GM18511 (cell line): ENCODE results near the gene GTF2E1.
"Not testable (repeated sequence)": the region's sequence is repeated elsewhere in the genome, so short reads cannot be mapped to it uniquely, and the experiment has no call there.

Source experiments
- ATAC-seq: cut with Tn5 transposase; IDR thresholded peaks from one replicate; pipeline ENCODE4 v1.9.1; 2021; ENCODE audit warnings: mild to moderate bottlenecking, moderate library complexity; ENCODE audit not compliant: unreplicated experiment

Gene GTF2E1

GRCh38 chr3:120742198-120742848 lies at the start of gene GTF2E1, which contains the start of gene RABL3:
TSS of gene GTF2E1 (plus strand) at chr3:120742744. CDS start at chr3:120750553, 7,809 bp downstream.
TSS of gene RABL3 (minus strand) at chr3:120742516. CDS start at chr3:120742507, 9 bp downstream.
- ATAC-seq: peak; percentile 99

- ATAC-seq: no peak
Measured at GRCh38 chr3:120693439-120694171, 48.9 kb upstream of the GTF2E1 start.

GRCh38 chr3:120699333-120699732 lies 43.2 kb upstream of the GTF2E1 start:
- no peak for ATAC-seq

- no peak for ATAC-seq
Measured at GRCh38 chr3:120705884-120706582, 36.5 kb upstream of the GTF2E1 start.

- no peak for ATAC-seq
Measured at GRCh38 chr3:120706950-120707349, 35.6 kb upstream of the GTF2E1 start.

GRCh38 chr3:120708408-120708807 lies 34.1 kb upstream of the GTF2E1 start:
- peak; percentile 92 for ATAC-seq

- no peak for ATAC-seq
Measured at GRCh38 chr3:120710369-120710768, 32.2 kb upstream of the GTF2E1 start.

- ATAC-seq: no peak
Measured at GRCh38 chr3:120713262-120713661, 29.3 kb upstream of the GTF2E1 start.

GRCh38 chr3:120719167-120719834 lies 23.2 kb upstream of the GTF2E1 start:
- peak; percentile 56 for ATAC-seq

GRCh38 chr3:120726791-120727190 lies 15.8 kb upstream of the GTF2E1 start:
- no peak for ATAC-seq

GRCh38 chr3:120730576-120731542 lies 11.7 kb upstream of the GTF2E1 start:
- no peak for ATAC-seq

GRCh38 chr3:120738006-120738405 lies 4.5 kb upstream of the GTF2E1 start:
- ATAC-seq: not testable (repeated sequence)

- no peak for ATAC-seq
Measured at GRCh38 chr3:120741320-120741719, 1.2 kb upstream of the GTF2E1 start.

- peak; percentile 17 for ATAC-seq
Measured at GRCh38 chr3:120741837-120742197, 727 bp upstream of the GTF2E1 start.

GRCh38 chr3:120742849-120743365 lies 363 bp downstream of the GTF2E1 start:
- ATAC-seq: peak; percentile 32

- no peak for ATAC-seq
Measured at GRCh38 chr3:120743556-120744195, 1.1 kb downstream of the GTF2E1 start.

- no peak for ATAC-seq
Measured at GRCh38 chr3:120745466-120745865, 2.9 kb downstream of the GTF2E1 start.

- ATAC-seq: no peak
Measured at GRCh38 chr3:120749843-120750242, 7.3 kb downstream of the GTF2E1 start.

GRCh38 chr3:120752230-120752629 lies 9.7 kb downstream of the GTF2E1 start:
- ATAC-seq: no peak
